ENCODE data around the gene DPP10.

The DPP10 gene

GRCh38 chr2:115163572-115163971 is 721.1 kb downstream of the DPP10 start:
- no peak for DNase-seq

GRCh38 chr2:115165529-115166109 is 723.2 kb downstream of the DPP10 start:
- peak; percentile 54 to 68 for DNase-seq

GRCh38 chr2:115168457-115168856 is 726.0 kb downstream of the DPP10 start:
- DNase-seq, result no peak

- DNase-seq, result no peak
Observed at GRCh38 chr2:115169814-115170213, 727.4 kb downstream of the DPP10 start.

GRCh38 chr2:115171751-115172150 is 729.3 kb downstream of the DPP10 start:
- DNase-seq, result no peak

GRCh38 chr2:115174651-115175050 is 732.2 kb downstream of the DPP10 start:
- no peak for DNase-seq

- DNase-seq, result no peak
Observed at GRCh38 chr2:115183144-115183543, 740.7 kb downstream of the DPP10 start.

- no peak for DNase-seq
Observed at GRCh38 chr2:115190459-115190858, 748.0 kb downstream of the DPP10 start.

GRCh38 chr2:115194623-115195022 is 752.2 kb downstream of the DPP10 start:
- DNase-seq, result peak in 1 of 2 experiments; percentile 22

GRCh38 chr2:115196587-115196986 is 754.1 kb downstream of the DPP10 start:
- no peak for DNase-seq

GRCh38 chr2:115199966-115200365 is 757.5 kb downstream of the DPP10 start:
- no peak for DNase-seq

GRCh38 chr2:115201386-115201785 is 758.9 kb downstream of the DPP10 start:
- DNase-seq, result no peak

- DNase-seq, result no peak
Observed at GRCh38 chr2:115208493-115209164, 766.2 kb downstream of the DPP10 start.

- DNase-seq, result no peak
Observed at GRCh38 chr2:115214050-115214449, 771.6 kb downstream of the DPP10 start.

GRCh38 chr2:115219296-115219695 is 776.9 kb downstream of the DPP10 start:
- DNase-seq, result peak in 1 of 2 experiments; percentile 2

- DNase-seq, result no peak
Observed at GRCh38 chr2:115234186-115234585, 791.7 kb downstream of the DPP10 start.

GRCh38 chr2:115234737-115235136 is 792.3 kb downstream of the DPP10 start:
- no peak for DNase-seq

GRCh38 chr2:115248066-115248465 is 805.6 kb downstream of the DPP10 start:
- no peak for DNase-seq

- DNase-seq, result no peak
Observed at GRCh38 chr2:115277366-115277765, 834.9 kb downstream of the DPP10 start.

GRCh38 chr2:115285416-115285815 is 843.0 kb downstream of the DPP10 start:
- no peak for DNase-seq

GRCh38 chr2:115290478-115290877 is 848.0 kb downstream of the DPP10 start:
- no peak for DNase-seq

GRCh38 chr2:115292742-115293141 is 850.3 kb downstream of the DPP10 start:
- no peak for DNase-seq

GRCh38 chr2:115294999-115295398 is 852.6 kb downstream of the DPP10 start:
- no peak for DNase-seq

- DNase-seq, result no peak
Observed at GRCh38 chr2:115297056-115297455, 854.6 kb downstream of the DPP10 start.

- no peak for DNase-seq
Observed at GRCh38 chr2:115299199-115299598, 856.8 kb downstream of the DPP10 start.
